NCI-H1092 treated with DMSO at 0.1 percent for 48 hours (cell line): Measurements from ENCODE around the gene PLPPR4.
"Not testable (repeated sequence)": the region's sequence is repeated elsewhere in the genome, so short reads cannot be mapped to it uniquely, and the experiment has no call there.

ENCODE experiments used
- DNase-seq: peaks from one replicate; lab custom pipeline; 2025; lab: John Stamatoyannopoulos, UW

The PLPPR4 gene

GRCh38 chr1:99264201-99265021, at the start of gene PLPPR4:
TSS of gene PLPPR4 (plus strand) at chr1:99264492. CDS start at chr1:99264594, 102 bp downstream.
- peak; percentile 55 for DNase-seq

GRCh38 chr1:99216956-99217355, 47.3 kb upstream of the PLPPR4 start:
- DNase-seq, result no peak

GRCh38 chr1:99217599-99217998, 46.7 kb upstream of the PLPPR4 start:
- no peak for DNase-seq

GRCh38 chr1:99218572-99218971, 45.7 kb upstream of the PLPPR4 start:
- no peak for DNase-seq

- DNase-seq, result no peak
Measured at GRCh38 chr1:99218999-99219398, 45.3 kb upstream of the PLPPR4 start.

- peak; percentile 5 for DNase-seq
Measured at GRCh38 chr1:99227056-99227897, 37.0 kb upstream of the PLPPR4 start.

- no peak for DNase-seq
Measured at GRCh38 chr1:99228153-99228552, 36.1 kb upstream of the PLPPR4 start.

GRCh38 chr1:99229122-99229521, 35.2 kb upstream of the PLPPR4 start:
- DNase-seq, result no peak

- DNase-seq, result no peak
Measured at GRCh38 chr1:99230695-99231094, 33.6 kb upstream of the PLPPR4 start.

- no peak for DNase-seq
Measured at GRCh38 chr1:99232172-99232571, 32.1 kb upstream of the PLPPR4 start.

- no peak for DNase-seq
Measured at GRCh38 chr1:99233446-99233845, 30.8 kb upstream of the PLPPR4 start.

- no peak for DNase-seq
Measured at GRCh38 chr1:99236756-99237155, 27.5 kb upstream of the PLPPR4 start.

GRCh38 chr1:99239690-99240089, 24.6 kb upstream of the PLPPR4 start:
- DNase-seq, result no peak

GRCh38 chr1:99240621-99241020, 23.7 kb upstream of the PLPPR4 start:
- DNase-seq, result no peak

GRCh38 chr1:99246152-99246551, 18.1 kb upstream of the PLPPR4 start:
- DNase-seq, result no peak

- DNase-seq, result no peak
Measured at GRCh38 chr1:99247199-99247598, 17.1 kb upstream of the PLPPR4 start.

- no peak for DNase-seq
Measured at GRCh38 chr1:99250728-99251127, 13.6 kb upstream of the PLPPR4 start.

GRCh38 chr1:99251308-99251707, 13.0 kb upstream of the PLPPR4 start:
- no peak for DNase-seq

GRCh38 chr1:99252630-99253029, 11.7 kb upstream of the PLPPR4 start:
- DNase-seq, result no peak

- DNase-seq, result not testable (repeated sequence)
Measured at GRCh38 chr1:99260402-99260801, 3.9 kb upstream of the PLPPR4 start.

GRCh38 chr1:99265124-99265523, 832 bp downstream of the PLPPR4 start:
- peak; percentile 11 for DNase-seq

- DNase-seq, result no peak
Measured at GRCh38 chr1:99266726-99267125, 2.4 kb downstream of the PLPPR4 start.

- no peak for DNase-seq
Measured at GRCh38 chr1:99268021-99268420, 3.7 kb downstream of the PLPPR4 start.
